ENCODE measurements around the gene SCGB1A1.

DNA sequence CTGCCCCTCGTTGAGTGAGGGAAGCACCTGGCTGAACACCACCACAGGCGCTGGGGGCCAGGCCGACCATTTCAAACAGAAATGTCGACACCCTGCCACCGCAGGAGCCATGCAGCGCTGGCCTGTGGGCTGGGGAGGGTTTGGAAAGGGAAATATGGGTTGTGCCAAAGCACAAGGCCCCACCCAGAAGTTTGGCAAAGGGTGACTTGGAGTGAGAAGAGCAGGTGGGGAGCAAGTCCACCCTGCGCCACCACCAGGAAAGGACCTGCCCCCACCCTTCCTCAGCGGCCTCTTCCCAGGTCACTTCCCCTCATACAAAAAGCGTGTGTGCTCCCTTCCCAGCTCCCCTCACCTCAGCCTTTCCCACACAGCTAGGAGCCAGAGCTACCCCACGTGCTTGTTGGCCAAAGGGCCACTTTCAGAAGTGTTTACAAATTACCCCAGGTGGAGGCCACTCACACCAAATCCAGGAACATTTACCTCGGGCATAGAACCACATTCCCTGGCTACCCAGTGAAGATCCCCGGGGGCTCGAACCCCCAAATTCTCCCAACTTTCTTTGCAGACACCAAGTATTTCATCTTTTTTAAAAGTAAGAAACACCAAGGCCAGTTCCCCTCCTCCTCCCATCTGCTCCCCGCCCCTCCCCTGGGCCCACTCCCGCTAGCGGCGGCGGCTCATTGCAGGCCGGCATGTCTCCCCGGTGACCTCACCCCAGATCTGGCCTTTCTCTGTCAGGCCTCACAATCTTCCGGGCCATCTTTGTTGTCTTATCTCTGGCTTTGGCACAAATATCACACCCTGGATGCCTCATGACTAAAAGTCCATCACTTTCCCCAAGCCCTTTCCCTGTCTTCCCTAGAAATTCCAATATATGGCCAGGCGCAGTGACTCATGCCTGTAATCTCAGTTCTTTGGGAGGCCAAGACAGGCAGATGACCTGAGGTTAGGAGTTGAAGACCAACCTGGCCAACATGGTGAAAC is 20.5 kb upstream of the SCGB1A1 start:
- no peak for TF ChIP-seq POLR2AphosphoS5 (IDR thresholded peaks at IDR 0.05; ENCODE audit: low read depth, low read length)
- TF ChIP-seq POLR2A (IDR thresholded peaks at IDR 0.05; ENCODE audit: low read depth, low read length), result no peak
- no peak for TF ChIP-seq POU2F2 (IDR thresholded peaks at IDR 0.05; ENCODE audit: low read depth, low read length)
- TF ChIP-seq TAF1 (IDR thresholded peaks at IDR 0.05; ENCODE audit: low read depth, low read length), result no peak
- no peak for TF ChIP-seq SPI1 (IDR thresholded peaks at IDR 0.05; ENCODE audit: low read depth, low read length)
- TF ChIP-seq PAX5 (IDR thresholded peaks at IDR 0.05; ENCODE audit: insufficient read depth, low read length, severe bottlenecking), result no peak

Measured in GM12891 (cell line).